Left kidney (tissue), 2 donors: ENCODE measurements around the gene CPNE7. TPM values are rescaled to one million over a fixed set of nuclear protein-coding genes. Genes with fewer than 3 reads are reported as not detected.
"Not testable (repeated sequence)": the region's sequence is repeated elsewhere in the genome, so short reads cannot be mapped to it uniquely, and the experiment has no call there.

ENCODE experiments used
- DNase-seq: peaks from one replicate; pipeline ENCODE4 v3.0.0-alpha.2; 2013
- polyA plus RNA-seq: library from polyadenylated mRNA; unstranded; fragments of 120-200 nt; gene quantifications from one replicate; pipeline ENCODE4 v1.2.1, GENCODE V29; 2013; ENCODE audit not compliant: insufficient read length

Gene CPNE7
- polyA plus RNA-seq, 1 donor: 4.0 TPM

DNA sequence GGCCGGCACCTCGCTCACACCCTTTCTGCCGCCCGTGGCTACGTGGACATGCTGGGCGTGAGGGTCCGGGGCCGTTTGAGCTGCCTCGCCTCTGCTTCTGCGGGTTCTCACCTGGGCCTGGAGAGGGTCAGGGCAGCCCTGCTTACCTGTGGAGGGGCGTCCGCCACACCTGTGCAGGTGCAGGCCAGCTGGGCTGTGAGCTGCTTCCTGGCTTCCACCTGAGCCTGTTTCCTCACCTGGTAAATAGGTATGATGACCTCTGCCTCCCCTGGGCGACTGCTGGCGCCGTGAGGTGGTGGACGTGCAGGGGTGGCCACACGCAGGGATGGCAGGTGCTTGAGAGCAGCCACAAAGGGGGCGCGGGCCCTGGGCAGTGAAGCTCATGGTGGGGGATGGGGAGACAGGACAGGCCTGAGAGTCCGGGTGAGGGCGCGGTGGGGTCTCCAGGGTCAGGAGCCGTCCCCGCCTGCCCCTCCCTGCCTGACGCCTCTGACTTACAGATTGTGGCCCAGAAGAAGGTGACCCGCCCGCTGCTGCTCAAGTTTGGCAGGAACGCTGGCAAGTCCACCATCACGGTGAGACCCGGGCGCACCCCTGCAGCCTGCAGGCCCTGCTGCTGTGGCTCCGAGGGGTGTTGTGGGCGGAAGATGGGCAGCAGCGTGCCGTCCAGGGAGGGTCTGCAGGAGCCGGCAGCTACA is 7.8 kb downstream of the CPNE7 start:
- no peak for DNase-seq

DNA sequence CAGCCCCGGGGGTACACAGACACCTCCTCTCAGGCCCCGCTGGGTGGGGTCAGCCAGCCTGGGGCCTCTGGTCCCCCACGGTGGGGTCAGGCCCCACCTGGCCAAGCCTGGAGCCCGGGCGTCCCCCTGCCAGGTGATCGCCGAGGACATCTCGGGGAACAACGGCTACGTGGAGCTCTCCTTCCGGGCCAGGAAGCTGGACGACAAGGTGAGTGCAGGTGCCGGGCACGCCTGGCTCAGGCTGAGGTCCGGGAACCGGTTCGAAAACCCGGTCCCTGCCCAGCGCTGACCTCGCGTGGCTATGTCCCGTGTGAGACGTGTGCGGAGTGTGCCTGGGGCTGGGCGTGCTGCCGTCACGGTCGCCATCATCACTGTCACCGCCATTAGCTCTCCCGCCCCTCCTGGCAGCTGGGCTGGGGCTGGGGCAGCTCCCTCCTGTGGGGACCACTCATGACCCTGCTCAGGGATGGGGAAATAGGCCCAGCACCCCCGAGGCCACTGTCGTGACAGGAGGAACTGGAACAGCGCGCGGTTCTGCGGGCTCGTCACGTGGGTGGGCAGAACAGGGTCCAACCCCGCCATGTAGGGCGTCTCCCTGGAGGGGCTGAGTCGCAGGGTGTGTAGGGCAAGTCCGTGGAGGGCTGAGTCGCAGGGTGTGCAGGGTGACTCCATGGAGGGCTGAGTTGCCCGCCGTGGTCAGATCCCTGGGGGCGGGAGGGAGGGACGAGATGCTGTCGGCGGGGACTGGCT is 8.5 kb downstream of the CPNE7 start:
- no peak for DNase-seq

DNA sequence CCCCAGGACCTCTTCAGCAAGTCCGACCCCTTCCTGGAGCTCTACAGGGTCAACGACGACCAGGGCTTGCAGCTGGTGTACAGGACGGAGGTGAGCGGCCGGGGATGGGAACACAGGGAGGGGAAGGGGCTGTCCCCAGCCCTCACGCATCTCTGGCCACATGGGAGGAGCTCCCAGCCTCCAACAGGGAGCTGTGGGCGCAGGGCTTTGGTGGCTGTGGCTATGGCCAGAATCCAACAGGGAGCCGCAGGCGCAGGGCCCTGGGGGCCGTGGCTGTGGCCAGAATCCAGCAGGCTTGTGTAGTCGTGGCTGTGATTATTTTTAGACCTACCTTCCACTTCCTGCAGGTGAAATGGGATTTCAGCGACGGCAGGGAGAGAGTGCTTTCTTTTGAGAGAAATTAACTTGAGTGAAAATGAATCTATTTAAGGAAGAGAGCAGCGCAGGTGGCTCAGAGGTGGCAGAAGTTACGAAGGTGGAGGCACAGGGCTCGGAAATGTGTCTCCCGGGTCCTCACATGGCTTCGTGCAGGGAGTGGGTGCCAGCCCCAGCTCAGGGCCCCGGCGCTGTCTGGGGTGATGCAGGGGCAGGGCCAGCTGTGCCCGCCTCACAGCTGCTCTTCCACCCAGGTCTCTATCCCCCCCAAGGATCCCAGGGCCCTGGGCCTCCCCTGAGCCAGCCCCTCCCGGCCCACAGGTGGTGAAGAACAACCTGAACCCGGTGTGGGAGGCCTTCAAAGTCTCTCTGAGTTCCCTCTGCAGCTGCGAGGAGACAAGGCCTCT is 9.4 kb downstream of the CPNE7 start:
- DNase-seq: no peak

GRCh38 chr16:89586218-89586617 is 10.7 kb downstream of the CPNE7 start:
- DNase-seq: no peak

DNA sequence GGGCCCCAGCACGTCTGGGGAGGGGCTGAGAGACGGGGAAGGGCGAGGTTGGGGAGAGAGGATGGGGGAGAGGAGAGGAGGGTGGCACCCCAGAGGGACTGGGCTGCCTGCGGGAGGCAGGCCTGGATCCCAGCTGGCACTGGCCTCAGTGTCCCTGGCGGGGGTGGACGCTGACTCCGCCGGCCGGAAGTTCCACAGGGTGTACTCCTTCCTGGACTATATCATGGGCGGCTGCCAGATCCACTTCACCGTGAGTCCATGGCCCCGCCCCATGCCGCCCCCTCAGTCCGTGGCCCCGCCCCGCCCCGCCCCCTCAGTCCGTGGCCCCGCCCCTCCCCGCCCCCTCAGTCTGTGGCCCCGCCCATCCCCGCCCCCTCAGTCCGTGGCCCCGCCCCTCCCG is 11.3 kb downstream of the CPNE7 start:
- no peak for DNase-seq

- not testable (repeated sequence) for DNase-seq
These were observed 12.1 kb downstream of the CPNE7 start for GRCh38 chr16:89587676-89588075.

- DNase-seq: no peak
These were observed 13.0 kb downstream of the CPNE7 start for GRCh38 chr16:89588413-89589109.

DNA sequence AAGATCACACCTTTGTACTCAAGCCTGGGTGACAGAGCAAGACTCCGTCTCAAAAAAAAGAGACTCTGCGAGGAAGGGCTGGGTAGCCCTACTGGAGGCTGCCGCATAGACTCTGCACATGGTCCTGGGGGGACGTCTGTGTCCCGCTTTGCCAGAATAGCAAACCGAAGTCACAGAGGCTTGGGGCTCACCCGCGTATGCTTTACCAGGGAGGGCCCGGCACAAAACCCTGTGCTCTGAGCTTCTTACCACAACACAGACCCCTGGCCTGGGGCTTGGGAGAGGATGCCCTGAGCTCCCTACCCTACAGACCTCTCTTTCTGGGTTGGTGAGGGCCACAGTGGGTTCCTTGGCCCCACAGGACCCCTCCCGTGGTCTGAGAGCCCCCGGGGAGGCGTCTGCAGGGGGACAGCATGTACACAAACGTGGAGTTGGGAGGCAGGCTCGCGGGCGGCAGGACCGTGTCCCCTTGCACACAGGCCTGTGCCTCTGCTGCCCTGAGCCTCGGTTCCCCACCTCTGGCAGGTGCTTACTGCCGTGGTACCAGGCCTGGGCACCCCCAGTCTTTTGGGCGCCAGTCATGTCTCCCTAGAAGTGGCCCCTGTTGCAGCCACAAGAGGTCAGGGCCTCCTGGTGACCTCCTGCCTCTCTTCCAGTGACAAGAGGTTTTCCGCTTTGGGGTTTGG is 13.8 kb downstream of the CPNE7 start:
- DNase-seq: no peak

DNA sequence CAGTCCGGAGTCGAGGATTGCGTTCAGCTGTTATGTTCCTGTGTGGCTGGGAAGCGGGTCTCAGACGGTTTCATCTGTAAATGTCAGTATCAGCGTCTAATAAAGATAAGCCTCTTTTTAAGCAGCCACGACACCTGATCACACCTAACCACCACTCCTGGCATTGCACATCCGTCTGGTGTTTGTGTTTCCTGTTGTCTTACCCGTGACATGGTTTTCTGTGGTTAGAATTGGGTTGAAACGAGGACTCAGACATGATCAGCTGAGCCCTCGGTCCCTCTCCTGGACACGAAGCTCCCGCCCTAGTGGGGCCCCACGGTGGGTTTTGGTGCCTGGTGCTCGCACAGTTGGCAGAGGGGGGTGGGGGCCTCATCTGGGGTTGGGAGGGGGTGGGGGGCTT is 18.3 kb downstream of the CPNE7 start:
- DNase-seq: no peak

GRCh38 chr16:89595330-89596060 is 19.9 kb downstream of the CPNE7 start:
- no peak for DNase-seq

DNA sequence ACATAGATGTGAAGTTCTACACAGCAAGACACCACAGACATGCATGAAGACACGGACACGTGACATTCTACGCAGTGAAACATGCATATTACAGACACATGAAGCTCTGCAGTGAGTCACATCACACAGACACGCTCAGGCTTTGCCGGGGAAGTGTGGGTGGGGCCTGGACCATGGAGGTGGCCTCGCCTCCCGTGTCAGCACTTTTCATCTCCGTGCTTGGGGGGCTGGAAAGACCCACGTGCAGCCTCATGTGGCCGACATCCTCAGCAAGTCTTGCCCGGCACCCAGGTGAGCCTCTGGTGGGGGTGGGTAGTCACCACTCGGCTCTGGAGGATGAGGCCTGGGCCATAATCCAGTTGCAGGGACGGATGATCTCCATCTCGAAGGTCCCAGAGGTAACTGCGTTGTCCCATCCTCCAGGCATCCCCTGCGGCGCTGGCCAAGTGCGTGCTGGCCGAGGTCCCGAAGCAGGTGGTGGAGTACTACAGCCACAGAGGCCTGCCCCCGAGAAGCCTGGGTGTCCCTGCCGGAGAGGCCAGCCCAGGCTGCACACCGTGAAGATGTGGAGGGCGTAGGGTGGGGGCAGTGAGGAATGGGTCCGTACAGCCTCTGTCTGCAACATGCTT is 20.6 kb downstream of the CPNE7 start:
- DNase-seq: no peak

- no peak for DNase-seq
These were observed 21.5 kb downstream of the CPNE7 start for GRCh38 chr16:89596957-89597649.

GRCh38 chr16:89598199-89598598 is 22.6 kb downstream of the CPNE7 start:
- DNase-seq: no peak

DNA sequence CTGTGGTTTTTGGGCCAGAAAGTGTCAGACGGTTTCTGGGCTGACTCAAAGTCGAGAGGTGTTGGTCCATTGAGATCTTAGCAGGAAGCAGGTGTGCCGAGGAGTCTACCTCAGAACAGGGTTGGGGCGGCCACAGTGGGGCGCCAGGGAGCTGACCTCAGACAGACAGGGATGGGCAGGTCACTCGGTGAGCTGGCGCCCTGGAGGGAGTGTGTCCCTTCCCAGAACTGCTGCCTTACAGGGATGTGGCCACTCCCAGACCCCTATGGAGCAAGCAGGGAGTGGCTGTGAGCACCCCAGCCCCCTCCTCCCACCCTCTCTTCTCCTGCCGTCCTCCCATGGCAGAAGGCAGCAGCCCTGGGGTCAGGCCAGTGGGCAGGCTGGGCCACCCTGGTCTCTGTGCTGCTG is 23.9 kb downstream of the CPNE7 start:
- DNase-seq: no peak

GRCh38 chr16:89599902-89600301 is 24.3 kb downstream of the CPNE7 start:
- no peak for DNase-seq

GRCh38 chr16:89600427-89600826 is 24.9 kb downstream of the CPNE7 start:
- no peak for DNase-seq

- no peak for DNase-seq
These were observed 25.4 kb downstream of the CPNE7 start for GRCh38 chr16:89600956-89601355.

GRCh38 chr16:89601906-89602272 is 26.3 kb downstream of the CPNE7 start:
- no peak for DNase-seq

GRCh38 chr16:89602273-89602951 is 26.9 kb downstream of the CPNE7 start:
- DNase-seq: peak; percentile 91
